GM18858 (cell line): ENCODE measurements around the gene PMCH.
"Not testable (repeated sequence)": the region's sequence is repeated elsewhere in the genome, so short reads cannot be mapped to it uniquely, and the experiment has no call there.

Source experiments
- ATAC-seq: cut with Tn5 transposase; IDR thresholded peaks from one replicate; pipeline ENCODE4 v1.9.1; 2021; ENCODE audit not compliant: unreplicated experiment

The PMCH gene, protein sequence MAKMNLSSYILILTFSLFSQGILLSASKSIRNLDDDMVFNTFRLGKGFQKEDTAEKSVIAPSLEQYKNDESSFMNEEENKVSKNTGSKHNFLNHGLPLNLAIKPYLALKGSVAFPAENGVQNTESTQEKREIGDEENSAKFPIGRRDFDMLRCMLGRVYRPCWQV

DNA sequence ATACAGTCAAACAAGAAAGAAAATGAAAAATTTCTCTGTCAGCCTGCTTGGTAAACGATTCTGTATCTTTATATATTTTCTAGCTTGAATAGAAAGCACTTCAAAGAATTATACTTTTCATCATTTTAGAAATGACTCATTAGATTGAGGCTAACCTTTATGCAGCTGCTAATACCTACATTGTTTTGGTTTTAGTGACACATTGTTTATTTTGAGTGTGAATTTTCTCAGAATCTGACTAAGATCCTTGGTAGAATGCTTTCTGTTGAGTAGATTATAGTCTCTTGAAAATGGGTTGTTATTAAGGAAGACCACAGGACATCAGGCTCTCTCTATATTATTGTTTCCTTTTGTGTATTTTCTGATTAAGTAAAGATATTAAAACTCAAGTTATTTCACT is at the start of gene PMCH:
PMCH (minus strand) TSS at position 45 of the 400 bp plus-strand sequence. CDS start 63 bp downstream, outside the sequence.
- ATAC-seq = peak; percentile 89

DNA sequence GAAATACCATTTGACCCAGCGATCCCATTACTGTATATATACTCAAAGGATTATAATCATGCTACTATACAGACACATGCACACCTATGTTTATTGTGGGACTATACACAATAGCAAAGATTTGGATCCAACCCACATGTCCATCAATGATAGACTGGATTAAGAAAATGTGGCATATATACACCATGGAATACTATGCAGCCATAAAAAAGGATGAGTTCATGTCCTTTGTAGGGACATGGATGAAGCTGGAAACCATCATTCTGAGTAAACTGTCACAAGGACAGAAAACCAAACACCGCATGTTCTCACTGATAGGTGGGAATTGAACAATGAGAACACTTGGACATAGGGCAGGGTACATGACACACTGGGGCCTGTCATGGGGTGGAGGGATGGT is 43.2 kb upstream of the PMCH start:
- ATAC-seq = not testable (repeated sequence)

DNA sequence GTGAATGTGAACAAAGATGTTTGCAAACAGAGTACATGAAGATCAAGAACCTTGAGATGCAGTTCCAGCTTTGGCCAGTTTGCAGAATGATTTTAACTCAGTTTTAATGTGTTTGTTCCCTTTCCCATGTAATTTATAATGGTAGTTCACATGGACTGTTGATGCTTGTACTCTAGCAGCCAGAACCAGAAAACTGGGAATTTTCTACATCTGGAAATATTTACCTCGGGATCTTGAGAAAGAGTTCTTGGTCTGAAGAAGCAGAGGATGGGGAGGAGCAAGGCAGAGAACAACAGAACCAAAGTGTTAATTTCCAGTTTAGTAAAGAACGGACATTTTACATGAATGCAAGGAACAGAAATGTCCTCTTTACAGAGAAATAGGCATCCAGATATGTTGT is 37.0 kb upstream of the PMCH start:
- ATAC-seq = no peak

DNA sequence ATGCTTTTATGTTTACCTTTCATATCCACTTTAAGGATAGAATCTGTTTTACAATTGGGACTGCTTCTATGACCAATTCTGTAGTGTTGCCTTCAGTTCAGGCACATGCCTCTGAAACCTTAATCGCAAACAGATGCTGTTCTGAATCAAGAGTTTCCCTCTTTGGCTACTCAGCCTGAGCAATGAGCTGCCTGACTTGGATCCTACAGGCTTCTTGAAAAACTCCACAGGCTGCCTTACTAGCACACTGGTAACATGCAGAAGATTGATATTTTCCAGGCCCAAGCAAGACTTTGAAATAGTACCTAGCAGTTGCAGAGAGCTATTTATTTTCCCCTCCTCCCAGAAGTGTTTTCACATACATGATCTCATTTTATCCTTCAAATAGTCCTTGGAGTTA is 34.8 kb upstream of the PMCH start:
- no peak for ATAC-seq

DNA sequence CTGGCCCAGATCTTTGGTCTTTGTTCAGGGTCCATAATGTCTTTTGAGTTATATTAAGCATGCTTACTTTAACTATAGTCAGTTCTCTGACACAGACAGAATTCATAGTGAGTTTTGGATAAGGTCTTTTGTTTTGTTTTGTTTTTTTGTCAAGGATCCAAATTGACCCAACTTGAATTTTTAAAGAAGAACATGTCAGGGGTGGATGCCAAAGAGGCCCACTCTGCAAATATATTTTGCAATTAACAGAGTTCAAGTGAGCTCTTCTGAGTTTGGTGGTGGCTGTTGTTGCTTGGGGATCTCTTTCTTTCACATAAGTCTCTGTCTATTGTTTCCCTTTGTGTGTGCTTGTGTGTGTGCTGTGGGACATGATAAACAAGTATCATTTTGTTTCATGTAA is 34.4 kb upstream of the PMCH start:
- no peak for ATAC-seq

DNA sequence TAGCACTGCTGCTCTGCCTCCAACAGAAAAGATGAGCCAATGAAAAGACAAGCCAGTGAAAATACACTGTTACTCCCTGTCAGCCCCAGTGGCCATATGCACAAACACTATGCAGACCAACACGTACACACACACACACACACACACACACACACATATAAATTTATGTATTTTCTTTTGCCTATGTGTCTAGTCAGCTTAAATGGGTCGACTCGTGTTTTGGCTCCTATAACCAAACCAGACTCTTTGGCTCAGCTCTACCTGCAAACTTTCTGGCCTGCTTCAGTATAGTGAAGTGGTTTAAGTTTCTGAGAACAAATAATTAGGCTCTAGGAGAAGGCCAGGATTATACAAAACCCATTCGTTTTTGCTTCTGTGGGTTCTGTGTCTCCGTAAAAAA is 30.3 kb upstream of the PMCH start:
- ATAC-seq = no peak

DNA sequence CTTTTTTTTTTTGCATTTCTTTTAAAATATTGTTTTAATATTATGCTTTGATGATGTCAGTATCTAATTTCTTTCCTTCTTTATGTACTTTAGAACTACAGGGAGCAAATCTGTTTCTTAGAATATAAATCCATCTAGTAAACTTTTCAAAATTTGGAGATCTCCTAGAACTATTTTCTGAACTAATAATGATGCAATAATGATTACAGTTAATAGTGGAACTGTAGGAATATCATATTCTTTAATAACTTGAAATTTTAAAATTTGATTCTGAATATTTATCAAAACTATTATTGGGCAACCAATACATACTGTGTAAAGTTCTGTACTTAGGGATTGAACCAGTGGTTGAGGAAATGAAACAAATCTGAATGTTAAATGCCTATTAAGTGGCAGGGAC is 23.1 kb upstream of the PMCH start:
- ATAC-seq = no peak

DNA sequence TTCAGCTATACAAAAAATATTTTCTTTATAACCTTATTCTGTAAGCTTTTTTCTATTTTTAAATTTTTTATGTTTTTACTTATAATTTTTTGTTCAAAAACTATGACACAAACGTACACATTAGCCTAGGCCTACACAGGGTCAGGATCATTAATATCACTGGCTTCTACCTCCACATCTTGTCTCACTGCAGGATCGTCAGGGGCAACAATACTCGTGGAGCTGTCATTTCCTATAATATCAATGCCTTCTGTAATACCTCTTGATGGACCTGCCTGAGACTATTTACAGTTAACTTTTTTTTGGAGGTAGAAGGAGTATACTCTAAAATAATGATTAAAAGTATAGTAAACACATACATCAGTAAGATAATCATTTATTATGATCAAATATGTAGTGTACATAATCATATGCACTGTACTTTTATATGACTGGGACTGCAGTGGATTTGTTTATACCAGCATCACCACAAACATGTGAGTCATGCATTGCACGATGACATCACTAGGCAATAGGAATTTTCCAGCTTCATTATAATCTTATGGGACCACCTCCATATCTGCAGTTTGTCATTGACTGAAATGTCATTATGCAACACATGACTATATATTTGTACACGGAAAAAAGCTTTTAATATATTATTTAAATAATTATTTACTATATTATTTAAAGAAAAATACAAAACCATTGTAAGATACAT is 18.5 kb upstream of the PMCH start:
- no peak for ATAC-seq

DNA sequence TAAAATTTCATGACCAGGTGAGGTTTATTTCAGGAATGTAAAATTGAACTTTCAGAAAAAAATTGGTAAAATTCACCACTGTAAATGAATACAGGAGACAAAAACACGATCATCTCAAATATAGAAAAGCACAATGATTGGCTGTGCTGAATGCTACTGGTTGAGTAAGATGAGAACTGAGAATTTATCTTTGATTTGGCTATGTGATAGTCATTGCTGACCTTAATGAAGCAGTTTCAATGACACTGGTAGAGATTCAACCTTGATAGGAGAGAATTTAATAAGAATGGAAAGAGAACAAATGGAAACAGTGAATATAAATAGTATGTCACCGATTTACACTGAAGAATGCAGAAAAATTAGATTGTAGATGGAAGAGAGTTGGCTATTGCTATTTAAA is 6.4 kb upstream of the PMCH start:
- no peak for ATAC-seq

DNA sequence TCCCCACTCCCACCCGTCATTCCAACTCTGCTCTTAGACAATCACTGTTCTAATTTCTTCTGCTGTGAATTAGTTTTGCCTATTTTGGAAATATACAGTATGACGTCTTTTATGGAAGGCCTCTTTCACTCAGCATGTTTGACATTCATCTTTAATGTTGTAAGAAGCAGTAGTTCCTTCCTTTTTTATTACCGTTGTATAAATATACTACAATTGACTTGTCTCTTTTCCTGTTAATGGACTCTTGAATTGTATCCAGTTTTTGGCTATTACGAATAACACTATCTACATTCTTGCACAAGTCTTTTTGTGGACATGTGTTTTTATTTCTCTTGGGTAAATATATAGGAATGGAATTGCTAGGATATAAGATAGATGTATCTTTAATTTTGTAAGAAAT is 4.9 kb upstream of the PMCH start:
- ATAC-seq = no peak

DNA sequence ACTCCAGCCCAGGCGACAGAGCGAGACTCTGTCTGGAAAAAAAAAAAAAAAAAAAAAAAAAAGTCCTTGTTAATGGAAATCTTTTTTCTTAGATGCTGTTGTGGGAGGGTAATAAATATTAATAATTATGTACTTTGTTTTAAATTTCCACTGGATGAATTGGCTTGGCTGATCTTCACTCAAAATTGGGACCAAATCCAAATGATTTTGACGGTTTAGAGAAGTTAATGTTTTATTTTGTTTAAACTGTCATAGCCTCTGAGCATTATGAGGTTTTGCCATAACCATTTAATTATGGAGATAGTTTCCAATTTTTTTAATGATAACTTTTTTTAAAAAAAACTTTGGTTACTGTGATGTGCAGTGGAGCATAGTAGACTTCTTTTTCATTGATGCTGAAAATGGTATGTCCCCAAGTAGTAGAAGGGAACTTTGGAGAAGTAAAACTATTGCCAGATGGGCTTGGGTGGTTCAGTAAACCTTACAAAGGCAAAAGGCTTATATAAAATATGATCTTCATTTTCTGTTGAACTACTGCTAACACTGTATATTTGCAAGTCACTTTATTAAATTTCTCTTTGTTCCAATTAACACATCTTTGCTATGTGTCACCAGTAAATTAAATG is 3.9 kb upstream of the PMCH start:
- no peak for ATAC-seq

DNA sequence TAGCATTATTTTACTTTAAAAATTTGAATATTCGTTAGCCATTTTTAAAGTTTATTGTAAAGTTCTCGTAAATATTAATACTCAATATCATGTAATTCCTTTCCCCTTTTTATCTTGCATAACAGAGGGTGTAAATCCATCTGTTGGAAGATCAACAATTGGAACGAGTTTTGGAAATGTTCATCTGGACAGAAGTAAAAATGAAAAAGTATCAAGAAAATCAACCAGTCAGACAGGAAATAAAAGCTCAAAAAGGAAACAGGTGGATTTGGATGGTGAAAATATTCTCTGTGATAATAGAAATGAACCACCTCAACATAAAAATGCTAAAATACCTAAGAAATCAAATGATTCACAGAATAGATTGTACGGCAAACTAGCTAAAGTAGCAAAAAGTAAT is 1.8 kb downstream of the PMCH start:
- ATAC-seq = no peak

DNA sequence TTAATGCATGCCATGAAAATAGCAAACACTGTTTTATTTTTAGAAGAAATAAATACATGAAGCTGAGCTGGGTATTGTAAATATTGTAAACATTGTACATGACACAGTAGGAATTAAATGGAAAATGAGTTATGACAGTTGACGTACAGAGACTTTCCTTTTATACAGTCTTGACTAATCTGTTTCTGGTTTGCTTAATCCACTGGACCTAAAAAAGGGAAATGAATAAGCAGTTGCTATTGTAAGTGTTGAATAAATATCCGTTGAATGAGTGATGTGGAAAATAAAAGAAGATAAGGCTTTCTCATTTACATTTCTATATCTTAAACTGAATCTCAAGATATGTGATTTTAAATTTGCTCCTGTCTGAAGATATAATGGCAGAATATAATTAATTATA is 15.0 kb downstream of the PMCH start:
- ATAC-seq = no peak

DNA sequence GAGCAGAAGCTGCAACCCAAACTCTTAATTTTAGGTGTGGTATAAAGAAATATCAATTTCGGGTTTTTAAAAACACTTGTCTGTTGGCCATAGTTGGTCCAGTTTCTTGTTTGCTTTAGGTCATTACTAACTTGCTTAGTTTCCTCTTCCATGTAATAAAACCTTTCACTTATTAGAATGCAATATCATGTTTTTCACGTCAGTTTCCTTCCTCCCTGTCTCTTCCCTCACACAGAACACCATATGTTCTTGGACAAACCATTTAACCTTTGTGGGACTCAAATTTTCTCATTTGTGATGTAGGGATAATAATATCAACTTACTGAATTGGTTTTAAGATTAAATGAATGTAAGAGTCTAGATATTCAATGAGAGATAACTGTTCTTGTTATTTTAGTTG is 22.9 kb downstream of the PMCH start:
- no peak for ATAC-seq

DNA sequence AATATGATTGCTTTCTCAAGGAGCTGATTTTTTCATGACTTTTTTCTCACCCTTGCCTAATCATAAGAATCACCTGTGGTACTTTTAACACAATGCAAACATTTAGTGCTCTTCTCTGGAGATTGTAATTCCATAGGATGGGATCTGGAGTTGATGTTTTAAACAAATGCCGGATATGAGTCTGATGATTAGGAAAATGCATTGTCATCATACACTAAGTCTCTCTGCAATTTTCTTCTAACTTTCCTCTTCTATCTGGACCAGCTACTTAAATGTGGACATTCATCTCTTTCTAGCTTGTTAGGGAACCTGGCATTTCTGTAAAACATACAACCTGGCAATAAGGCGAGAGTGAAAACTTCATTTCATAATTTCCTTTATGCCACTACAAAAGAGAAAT is 23.5 kb downstream of the PMCH start:
- no peak for ATAC-seq

DNA sequence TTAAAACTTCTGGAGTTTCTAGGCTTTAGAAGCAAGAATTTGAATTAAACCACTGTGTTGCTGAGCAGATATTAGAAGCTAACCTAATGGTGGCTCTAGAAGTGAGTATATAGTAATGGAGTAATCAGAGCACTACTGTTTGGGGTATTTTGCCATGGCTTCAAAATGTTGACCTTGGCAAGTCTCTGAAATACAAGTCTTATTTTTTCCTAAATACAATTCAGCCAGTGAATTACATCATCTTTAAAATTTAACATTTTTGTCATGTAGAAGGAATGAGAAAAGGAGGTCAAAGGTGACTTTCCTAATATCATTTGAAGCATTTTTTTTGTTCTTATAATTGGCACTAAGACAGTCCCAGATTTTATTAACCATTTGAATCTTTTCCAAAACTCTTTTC is 25.2 kb downstream of the PMCH start:
- no peak for ATAC-seq

DNA sequence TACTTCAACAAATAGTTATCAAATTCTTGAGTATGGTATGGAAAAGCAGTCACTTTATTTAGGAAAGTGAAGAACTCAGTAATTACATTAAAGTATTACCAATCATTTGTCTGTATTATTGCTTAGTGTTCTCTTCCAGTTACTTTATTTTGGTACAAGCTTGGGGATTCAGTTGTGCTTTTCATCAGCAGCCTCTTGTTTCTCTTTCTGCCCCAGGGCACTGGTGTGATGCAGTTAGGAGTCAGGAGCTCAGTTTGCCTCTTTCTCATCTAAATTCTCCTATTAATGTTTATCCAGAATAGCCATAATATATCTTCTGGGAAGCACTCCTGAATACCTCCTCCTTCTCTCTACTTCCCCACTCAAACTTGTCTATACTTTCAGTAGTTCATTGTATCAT is 25.7 kb downstream of the PMCH start:
- no peak for ATAC-seq

DNA sequence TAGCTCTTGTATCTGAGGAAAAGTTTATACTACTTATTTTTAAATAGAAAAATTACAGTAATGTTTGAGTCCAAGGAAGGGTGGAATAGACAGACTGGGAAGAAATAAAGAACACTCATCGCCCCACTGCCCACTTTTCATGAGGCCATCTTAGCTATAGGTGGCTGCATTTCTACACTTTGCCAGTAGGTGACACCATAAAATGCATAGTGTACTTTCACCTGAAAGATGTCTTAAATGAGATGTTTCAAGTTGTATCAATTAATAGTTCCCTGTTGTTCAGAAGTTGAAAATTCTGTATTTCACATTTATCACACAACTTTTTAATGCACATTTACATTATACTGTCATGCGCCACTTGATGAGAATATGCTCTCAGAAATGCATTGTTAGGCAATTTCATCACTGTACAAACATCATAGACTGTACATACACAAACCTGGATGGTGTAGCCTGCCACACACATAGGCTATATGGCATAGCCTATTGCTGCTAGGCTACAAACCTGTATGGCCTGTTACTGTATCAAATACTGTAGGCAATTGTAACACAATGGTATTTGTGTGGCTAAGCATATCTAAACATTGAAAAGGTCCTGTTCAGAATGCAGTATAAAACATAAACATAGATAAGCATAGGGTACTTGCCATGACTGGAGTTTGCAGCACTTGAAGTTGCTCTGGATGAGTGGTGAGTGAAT is 27.6 kb downstream of the PMCH start:
- no peak for ATAC-seq

DNA sequence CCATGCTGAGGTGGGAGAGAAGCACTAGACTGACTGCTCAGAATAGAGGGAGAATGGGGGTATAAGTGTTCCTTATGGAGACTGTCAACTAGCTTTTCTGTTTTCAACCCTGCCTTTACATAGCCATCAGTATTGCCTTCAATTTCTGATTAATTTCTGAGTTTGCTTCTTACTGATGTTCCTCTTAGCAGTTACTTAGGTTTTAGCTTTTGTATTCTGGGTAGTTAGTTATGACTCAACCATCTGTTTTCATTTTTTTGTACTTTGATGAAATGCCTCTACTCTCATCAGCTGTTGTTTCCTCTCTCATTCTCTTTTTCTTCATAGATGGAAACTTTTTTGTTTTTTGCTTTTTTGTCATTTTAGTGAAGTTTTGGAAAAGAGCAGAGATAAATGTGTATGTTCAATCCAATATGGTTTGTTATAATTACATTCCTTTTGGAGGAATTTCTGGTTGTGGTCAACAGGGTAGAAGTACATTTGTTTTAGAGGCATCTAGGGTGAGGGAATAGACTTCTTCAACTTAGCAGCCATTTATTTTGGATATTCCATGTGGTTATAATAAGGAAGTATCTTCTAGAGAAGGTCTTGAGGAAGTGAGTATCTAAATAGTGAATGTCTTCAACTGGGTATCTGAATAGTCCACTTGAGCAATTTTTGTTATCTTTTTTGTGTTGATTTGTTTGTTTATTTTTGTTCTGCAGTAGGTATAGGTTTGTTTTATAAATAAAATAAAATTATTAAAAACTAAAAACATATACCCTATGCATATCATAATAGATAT is 29.6 kb downstream of the PMCH start:
- ATAC-seq = peak; percentile 74

DNA sequence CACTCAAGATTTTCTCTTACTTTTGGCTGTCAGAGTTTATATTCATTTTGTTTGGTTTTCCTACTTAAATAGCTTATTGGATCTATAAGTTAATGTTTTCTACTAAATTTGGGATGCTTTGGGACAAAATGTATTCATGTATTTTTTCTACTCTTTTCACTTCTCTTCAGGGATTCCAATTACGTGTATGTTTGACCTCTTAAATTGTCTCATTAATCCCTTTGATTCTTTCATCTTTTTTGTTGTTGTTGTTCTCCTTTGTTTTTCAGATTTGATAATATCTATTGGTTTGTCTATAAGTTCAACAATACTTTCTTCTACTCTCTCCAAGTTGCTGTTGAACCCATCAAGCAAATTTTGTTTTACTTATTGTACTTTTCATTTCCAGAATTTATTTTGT is 34.2 kb downstream of the PMCH start:
- ATAC-seq = no peak

DNA sequence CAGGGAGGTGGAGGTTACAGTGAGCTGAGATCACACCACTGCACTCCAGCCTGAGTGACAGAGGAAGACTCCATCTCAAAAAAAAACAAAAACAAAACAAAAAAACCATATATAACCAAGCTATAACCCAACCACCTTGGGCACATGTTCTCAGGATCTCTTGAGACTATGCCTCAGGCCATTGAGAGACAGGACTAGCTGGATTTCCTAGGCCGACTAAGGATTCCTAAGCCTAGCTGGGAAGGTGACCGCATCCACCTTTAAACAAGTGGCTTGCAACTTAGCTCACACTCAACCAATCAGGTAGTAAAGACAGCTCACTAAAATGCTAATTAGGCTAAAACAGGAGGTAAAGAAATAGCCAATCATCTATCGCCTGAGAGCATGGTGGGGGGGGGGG is 42.4 kb downstream of the PMCH start:
- not testable (repeated sequence) for ATAC-seq
